Uterus (tissue), 2 donors: ENCODE measurements around the gene GRIK4.

Source experiments
- CTCF ChIP-seq, 4 experiments: fragments of 200-600 bp in 2 of 4; fragments of 450-650 bp in 2 of 4; sonication (generic) in 2 of 4; IDR thresholded peaks; one replicate each; pipeline ENCODE4 v1.5.1; 2016 to 2019; ENCODE audit warnings: antibody characterized with exemption in 4 of 4, mild to moderate bottlenecking in 2 of 4, moderate library complexity in 1 of 4
- POLR2A ChIP-seq, 2 donors: fragments of 450-650 bp; IDR thresholded peaks; one replicate each; pipeline ENCODE4 v1.6.1; 2016; ENCODE audit warnings: antibody characterized with exemption in 2 of 2, mild to moderate bottlenecking in 1 of 2, moderate library complexity in 1 of 2

- no peak for TF ChIP-seq CTCF (IDR thresholded peaks at IDR 0.05)
- TF ChIP-seq POLR2A (IDR thresholded peaks at IDR 0.05) = no peak
Measured at GRCh38 chr11:120563703-120564572, 52.4 kb downstream of the GRIK4 start.
